ENCODE measurements around the gene PRMT7. TPM values are rescaled to one million over a fixed set of nuclear protein-coding genes. Genes with fewer than 3 reads are reported as not detected.

Gene PRMT7
- total RNA-seq, 1 donor from 2014 or later, result 36.7 TPM

DNA sequence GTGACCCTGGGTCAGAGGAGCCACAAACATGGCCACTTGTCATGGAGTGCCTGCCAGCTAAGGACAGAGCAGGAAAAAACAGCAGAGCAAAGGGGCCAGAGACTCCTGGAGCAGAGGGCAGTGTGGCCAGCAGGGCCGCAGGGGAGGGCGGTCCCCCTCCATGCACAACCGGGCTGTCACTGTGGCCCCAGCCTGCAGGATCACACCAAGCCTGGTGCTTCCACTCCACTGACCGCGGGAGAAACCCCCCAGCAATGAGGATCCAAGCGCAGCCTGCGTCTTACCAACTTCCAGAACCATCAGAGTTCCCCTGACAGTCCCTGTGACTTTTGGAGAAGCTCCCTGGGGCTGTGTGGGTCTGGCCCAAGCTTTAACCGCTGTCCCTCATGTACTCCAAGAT lies 62.0 kb downstream of the PRMT7 start:
- H3K4me1 ChIP-seq (ENCODE audit: insufficient read depth, low read length), result no peaks in the 10 kb centered on the region
- FAIRE-seq, result no peak

DNA sequence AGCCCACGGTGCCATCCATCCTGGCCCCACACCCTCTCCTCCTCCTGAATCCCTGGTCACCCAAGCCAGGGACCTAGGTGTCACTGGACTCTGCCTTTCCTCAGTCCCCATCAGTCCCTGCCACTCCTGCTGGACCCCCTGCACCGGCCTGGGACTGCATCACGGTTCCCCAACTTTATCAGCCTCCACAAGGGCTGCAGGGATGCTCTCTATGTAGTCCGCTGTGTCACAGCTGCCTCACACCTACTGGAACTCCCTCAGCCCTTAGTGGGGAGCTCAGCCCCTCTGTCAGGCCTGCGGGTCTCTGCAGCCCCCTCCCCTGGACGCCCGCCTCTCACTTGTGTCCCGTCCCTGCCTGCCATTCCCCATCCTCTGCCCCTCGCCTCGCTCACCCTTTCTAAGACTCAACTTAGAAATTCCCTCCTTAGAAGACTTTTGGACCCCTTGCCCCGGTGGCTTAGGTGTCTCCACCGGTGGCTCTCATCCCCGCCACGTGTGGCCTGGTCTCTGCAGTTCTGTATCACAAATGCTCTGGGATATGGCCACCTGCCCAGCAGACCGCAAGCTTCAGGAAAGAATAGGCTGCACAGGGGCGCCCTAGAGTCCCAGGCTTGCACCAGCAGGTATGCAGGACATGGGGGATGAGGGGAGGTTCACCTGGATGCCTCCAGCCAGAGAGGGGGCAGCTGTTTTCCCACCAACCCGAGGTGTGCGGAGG lies 62.9 kb downstream of the PRMT7 start:
- H3K4me1 Mint-ChIP-seq (ENCODE audit: low read depth, unreplicated experiment), result no peaks in the 10 kb centered on the region
- H3K27ac Mint-ChIP-seq (ENCODE audit: unreplicated experiment), result no peak overlapping the region
- no peak overlapping the region for H2AFZ ChIP-seq (ENCODE audit: low read depth, low read length)
- no peaks in the 10 kb centered on the region for H3K79me2 ChIP-seq (ENCODE audit: insufficient read depth, low read length)
- H3K36me3 ChIP-seq (ENCODE audit: insufficient read depth, low read length), result no peaks in the 10 kb centered on the region
- H3K9ac ChIP-seq (ENCODE audit: low read length), result no peak overlapping the region
- TF ChIP-seq EZH2 (IDR thresholded peaks at IDR 0.05; ENCODE audit: insufficient read depth, low read length), result no peak
- TF ChIP-seq, protein P1, sequence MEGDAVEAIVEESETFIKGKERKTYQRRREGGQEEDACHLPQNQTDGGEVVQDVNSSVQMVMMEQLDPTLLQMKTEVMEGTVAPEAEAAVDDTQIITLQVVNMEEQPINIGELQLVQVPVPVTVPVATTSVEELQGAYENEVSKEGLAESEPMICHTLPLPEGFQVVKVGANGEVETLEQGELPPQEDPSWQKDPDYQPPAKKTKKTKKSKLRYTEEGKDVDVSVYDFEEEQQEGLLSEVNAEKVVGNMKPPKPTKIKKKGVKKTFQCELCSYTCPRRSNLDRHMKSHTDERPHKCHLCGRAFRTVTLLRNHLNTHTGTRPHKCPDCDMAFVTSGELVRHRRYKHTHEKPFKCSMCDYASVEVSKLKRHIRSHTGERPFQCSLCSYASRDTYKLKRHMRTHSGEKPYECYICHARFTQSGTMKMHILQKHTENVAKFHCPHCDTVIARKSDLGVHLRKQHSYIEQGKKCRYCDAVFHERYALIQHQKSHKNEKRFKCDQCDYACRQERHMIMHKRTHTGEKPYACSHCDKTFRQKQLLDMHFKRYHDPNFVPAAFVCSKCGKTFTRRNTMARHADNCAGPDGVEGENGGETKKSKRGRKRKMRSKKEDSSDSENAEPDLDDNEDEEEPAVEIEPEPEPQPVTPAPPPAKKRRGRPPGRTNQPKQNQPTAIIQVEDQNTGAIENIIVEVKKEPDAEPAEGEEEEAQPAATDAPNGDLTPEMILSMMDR (IDR thresholded peaks at IDR 0.05; ENCODE audit: insufficient read depth, low read depth, low read length), result no peak
- H3K4me3 Mint-ChIP-seq (ENCODE audit: unreplicated experiment), result no peak overlapping the region
- H3K36me3 Mint-ChIP-seq (ENCODE audit: low read depth, unreplicated experiment), result no peaks in the 10 kb centered on the region
- FAIRE-seq (no peak), DNase-seq (ENCODE audit: low read depth) (no peak)
- no peak overlapping the region for H3K4me2 ChIP-seq (ENCODE audit: low read length)
- H3K27me3 ChIP-seq (ENCODE audit: insufficient read depth, low read length), result peaks cover 2% of the 10 kb centered on the region
- no peaks in the 10 kb centered on the region for H3K4me1 ChIP-seq (ENCODE audit: insufficient read depth, low read length)
- no peak overlapping the region for H3K4me3 ChIP-seq (ENCODE audit: insufficient read depth, low read depth, low read length)
- no peak overlapping the region for H3K27ac ChIP-seq (ENCODE audit: low read depth, low read length)
- no peaks in the 10 kb centered on the region for H3K9me3 Mint-ChIP-seq (ENCODE audit: unreplicated experiment)
- peaks cover 57% of the 10 kb centered on the region for H3K27me3 Mint-ChIP-seq (ENCODE audit: low read depth, unreplicated experiment)
- H4K20me1 ChIP-seq (ENCODE audit: insufficient read depth, low read length), result no peaks in the 10 kb centered on the region
- no peaks in the 10 kb centered on the region for H3K9me3 ChIP-seq (ENCODE audit: insufficient read depth, low read depth, low read length)

More for the DNA sequence above, 62.0 kb downstream of the PRMT7 start:
- Histone ChIP-seq H2AFZ (ENCODE audit: low read depth, low read length) (no peak overlapping the region), H3K27ac (ENCODE audit: low read depth, low read length) (no peak overlapping the region), H4K20me1 (ENCODE audit: insufficient read depth, low read length) (no peaks in the 10 kb centered on the region), H3K9me3 (ENCODE audit: insufficient read depth, low read depth, low read length) (no peaks in the 10 kb centered on the region), H3K79me2 (ENCODE audit: insufficient read depth, low read length) (no peaks in the 10 kb centered on the region), H3K27me3 (ENCODE audit: insufficient read depth, low read length) (peaks cover 2% of the 10 kb centered on the region), H3K36me3 (ENCODE audit: insufficient read depth, low read length) (no peaks in the 10 kb centered on the region), H3K4me2 (ENCODE audit: low read length) (no peak overlapping the region), H3K9ac (ENCODE audit: low read length) (no peak overlapping the region), H3K4me3 (ENCODE audit: insufficient read depth, low read depth, low read length) (no peak overlapping the region)
- DNase-seq (ENCODE audit: low read depth), result no peak
- Mint-ChIP-seq H3K27ac (ENCODE audit: unreplicated experiment) (no peak overlapping the region), H3K4me1 (ENCODE audit: low read depth, unreplicated experiment) (no peaks in the 10 kb centered on the region), H3K4me3 (ENCODE audit: unreplicated experiment) (no peak overlapping the region), H3K9me3 (ENCODE audit: unreplicated experiment) (no peaks in the 10 kb centered on the region), H3K36me3 (ENCODE audit: low read depth, unreplicated experiment) (no peaks in the 10 kb centered on the region), H3K27me3 (ENCODE audit: low read depth, unreplicated experiment) (peaks cover 55% of the 10 kb centered on the region)
- TF ChIP-seq EZH2 (IDR thresholded peaks at IDR 0.05; ENCODE audit: insufficient read depth, low read length), result no peak
- TF ChIP-seq, protein P1 (IDR thresholded peaks at IDR 0.05; ENCODE audit: insufficient read depth, low read depth, low read length), result no peak

DNA sequence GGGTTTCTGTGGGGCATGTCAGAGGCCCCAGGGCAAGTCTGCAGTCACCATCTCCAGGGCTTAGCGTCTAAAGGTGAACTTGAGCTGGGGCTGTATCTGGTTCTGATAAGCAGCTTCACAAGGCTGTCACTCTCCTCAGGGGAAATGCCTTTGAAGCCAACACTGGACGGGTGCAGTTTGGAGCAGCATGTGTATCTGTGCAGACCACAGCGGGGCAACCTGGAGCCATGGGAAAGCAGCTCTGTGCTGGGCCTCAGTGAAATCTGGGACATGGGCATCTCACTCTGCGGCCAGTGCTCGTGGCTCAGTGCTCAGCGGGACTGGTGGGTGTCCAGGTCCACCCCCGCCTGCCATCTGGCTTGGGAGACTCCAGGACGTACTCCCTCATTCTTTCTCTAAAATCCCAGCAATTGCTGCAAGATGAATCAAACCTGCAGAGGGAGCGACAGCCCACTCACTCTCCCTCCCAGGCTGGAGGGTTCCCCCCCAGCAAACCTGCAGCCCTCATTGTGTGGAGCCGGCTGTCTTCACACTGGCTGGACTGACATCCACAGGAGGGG lies 63.5 kb downstream of the PRMT7 start:
- H3K4me2 ChIP-seq (ENCODE audit: low read length), result no peak overlapping the region
- DNase-seq (ENCODE audit: low read depth), result no peak
- H3K79me2 ChIP-seq (ENCODE audit: insufficient read depth, low read length), result no peaks in the 10 kb centered on the region
- H3K36me3 Mint-ChIP-seq (ENCODE audit: low read depth, unreplicated experiment), result no peaks in the 10 kb centered on the region
- H3K9me3 ChIP-seq (ENCODE audit: insufficient read depth, low read depth, low read length), result no peaks in the 10 kb centered on the region
- H3K4me3 Mint-ChIP-seq (ENCODE audit: unreplicated experiment), result no peak overlapping the region
- no peaks in the 10 kb centered on the region for H3K36me3 ChIP-seq (ENCODE audit: insufficient read depth, low read length)
- no peak overlapping the region for H3K27ac Mint-ChIP-seq (ENCODE audit: unreplicated experiment)
- H3K9ac ChIP-seq (ENCODE audit: low read length), result no peak overlapping the region
- peaks cover 63% of the 10 kb centered on the region for H3K27me3 Mint-ChIP-seq (ENCODE audit: low read depth, unreplicated experiment)
- no peak overlapping the region for H2AFZ ChIP-seq (ENCODE audit: low read depth, low read length)
- H3K9me3 Mint-ChIP-seq (ENCODE audit: unreplicated experiment), result no peaks in the 10 kb centered on the region
- H3K4me1 Mint-ChIP-seq (ENCODE audit: low read depth, unreplicated experiment), result no peaks in the 10 kb centered on the region
- H3K27me3 ChIP-seq (ENCODE audit: insufficient read depth, low read length), result peaks cover 2% of the 10 kb centered on the region
- H3K4me3 ChIP-seq (ENCODE audit: insufficient read depth, low read depth, low read length), result no peak overlapping the region
- H4K20me1 ChIP-seq (ENCODE audit: insufficient read depth, low read length), result no peaks in the 10 kb centered on the region
- no peak for FAIRE-seq
- H3K4me1 ChIP-seq (ENCODE audit: insufficient read depth, low read length), result no peaks in the 10 kb centered on the region
- TF ChIP-seq, protein P1 (IDR thresholded peaks at IDR 0.05; ENCODE audit: insufficient read depth, low read depth, low read length), result no peak
- no peak for TF ChIP-seq EZH2 (IDR thresholded peaks at IDR 0.05; ENCODE audit: insufficient read depth, low read length)
- no peak overlapping the region for H3K27ac ChIP-seq (ENCODE audit: low read depth, low read length)

Data from astrocyte (in vitro differentiated cells and primary cell).